Measurements from ENCODE around the gene ALMS1.
"Not testable (repeated sequence)": the region's sequence is repeated elsewhere in the genome, so short reads cannot be mapped to it uniquely, and the experiment has no call there.

ALMS1 gene
- total RNA-seq = 12.4 to 61.0 (median 47.0) reads per million in 17 experiments

- peak; percentile 95 to 98 (median 97) for DNase-seq
Observed at GRCh38 chr2:73385504-73386341, at the start of gene ALMS1. Gene ALMS1 (plus strand): TSS chr2:73385836. CDS start chr2:73385869, 33 bp downstream.

- no peak for DNase-seq
Observed at GRCh38 chr2:73337828-73338227, 47.8 kb upstream of the ALMS1 start.

- DNase-seq = peak in 1 of 4 experiments; percentile 1
Observed at GRCh38 chr2:73339201-73339600, 46.4 kb upstream of the ALMS1 start.

- no peak for DNase-seq
Observed at GRCh38 chr2:73341039-73341438, 44.6 kb upstream of the ALMS1 start.

- DNase-seq = no peak
Observed at GRCh38 chr2:73343992-73344391, 41.6 kb upstream of the ALMS1 start.

GRCh38 chr2:73344747-73345146, 40.9 kb upstream of the ALMS1 start:
- DNase-seq = not testable (repeated sequence)

GRCh38 chr2:73350035-73350691, 35.5 kb upstream of the ALMS1 start:
- DNase-seq = no peak

GRCh38 chr2:73356097-73356496, 29.5 kb upstream of the ALMS1 start:
- DNase-seq = no peak

GRCh38 chr2:73359915-73360697, 25.5 kb upstream of the ALMS1 start:
- peak in 1 of 4 experiments; percentile 11 for DNase-seq

GRCh38 chr2:73366060-73366459, 19.6 kb upstream of the ALMS1 start:
- DNase-seq = peak in 2 of 4 experiments; percentile 3 to 14

- no peak for DNase-seq
Observed at GRCh38 chr2:73368781-73369180, 16.9 kb upstream of the ALMS1 start.

GRCh38 chr2:73370348-73370747, 15.3 kb upstream of the ALMS1 start:
- no peak for DNase-seq

GRCh38 chr2:73373344-73373743, 12.3 kb upstream of the ALMS1 start:
- DNase-seq = no peak

- DNase-seq = no peak
Observed at GRCh38 chr2:73374269-73374668, 11.4 kb upstream of the ALMS1 start.

GRCh38 chr2:73376681-73377080, 9.0 kb upstream of the ALMS1 start:
- no peak for DNase-seq

GRCh38 chr2:73383036-73383435, 2.6 kb upstream of the ALMS1 start:
- no peak for DNase-seq

GRCh38 chr2:73385123-73385503, 523 bp upstream of the ALMS1 start:
- no peak for DNase-seq

GRCh38 chr2:73386342-73386868, 769 bp downstream of the ALMS1 start:
- no peak for DNase-seq

GRCh38 chr2:73386894-73387636, 1.4 kb downstream of the ALMS1 start:
- DNase-seq = no peak

- DNase-seq = no peak
Observed at GRCh38 chr2:73402386-73403103, 16.9 kb downstream of the ALMS1 start.

GRCh38 chr2:73403237-73403636, 17.6 kb downstream of the ALMS1 start:
- DNase-seq = no peak

Measured in suppressor macrophage (primary cell).